ENCODE results near the gene TBC1D23.
A peak's percentile ranks its signal among the peaks of the same experiment; 100 is the strongest.

Gene TBC1D23

GRCh38 chr3:100260685-100261484 is at the start of gene TBC1D23:
Gene TBC1D23, plus strand, starts transcription at chr3:100260992. Its CDS starts 27 bp downstream, at chr3:100261019.
- peak within 1 kb of the TSS; percentile 86 for H3K27ac ChIP-seq
- no peak for TF ChIP-seq CTCF (conservative IDR thresholded peaks at IDR 0.05)

GRCh38 chr3:100213891-100214573 is 46.8 kb upstream of the TBC1D23 start:
- no peak for TF ChIP-seq CTCF (conservative IDR thresholded peaks at IDR 0.05)
- no peak overlapping the region for H3K27ac ChIP-seq

- TF ChIP-seq CTCF (conservative IDR thresholded peaks at IDR 0.05) = no peak
- no peak overlapping the region for H3K27ac ChIP-seq
Observed at GRCh38 chr3:100214574-100214964, 46.2 kb upstream of the TBC1D23 start.

GRCh38 chr3:100216713-100217112 is 44.1 kb upstream of the TBC1D23 start:
- H3K27ac ChIP-seq = no peak overlapping the region
- TF ChIP-seq CTCF (conservative IDR thresholded peaks at IDR 0.05) = no peak

- H3K27ac ChIP-seq = no peak overlapping the region
- TF ChIP-seq CTCF (conservative IDR thresholded peaks at IDR 0.05) = no peak
Observed at GRCh38 chr3:100221159-100221558, 39.6 kb upstream of the TBC1D23 start.

GRCh38 chr3:100225193-100225592 is 35.6 kb upstream of the TBC1D23 start:
- H3K27ac ChIP-seq = no peak overlapping the region
- no peak for TF ChIP-seq CTCF (conservative IDR thresholded peaks at IDR 0.05)

GRCh38 chr3:100225883-100226282 is 34.9 kb upstream of the TBC1D23 start:
- no peak for TF ChIP-seq CTCF (conservative IDR thresholded peaks at IDR 0.05)
- H3K27ac ChIP-seq = no peak overlapping the region

Data from VCaP (cell line).